GM19395 (cell line): ENCODE measurements around the gene MEGF11.

Experiments
- ATAC-seq: cut with Tn5 transposase; IDR thresholded peaks from one replicate; pipeline ENCODE4 v1.9.1; 2021; ENCODE audit warnings: mild to moderate bottlenecking, moderate library complexity; ENCODE audit not compliant: unreplicated experiment

Gene MEGF11

GRCh38 chr15:66041276-66041675 lies 212.3 kb downstream of the MEGF11 start:
- ATAC-seq = no peak

GRCh38 chr15:66040211-66040892 lies 213.2 kb downstream of the MEGF11 start:
- no peak for ATAC-seq

- no peak for ATAC-seq
Measured at GRCh38 chr15:66039117-66039871, 214.3 kb downstream of the MEGF11 start.

GRCh38 chr15:66038387-66039116 lies 215.0 kb downstream of the MEGF11 start:
- no peak for ATAC-seq

GRCh38 chr15:66036859-66037258 lies 216.7 kb downstream of the MEGF11 start:
- no peak for ATAC-seq

GRCh38 chr15:66035901-66036300 lies 217.6 kb downstream of the MEGF11 start:
- no peak for ATAC-seq

GRCh38 chr15:66033143-66033542 lies 220.4 kb downstream of the MEGF11 start:
- ATAC-seq = no peak

- no peak for ATAC-seq
Measured at GRCh38 chr15:66032006-66032405, 221.5 kb downstream of the MEGF11 start.

GRCh38 chr15:66030650-66031049 lies 222.9 kb downstream of the MEGF11 start:
- ATAC-seq = no peak

GRCh38 chr15:66029650-66030049 lies 223.9 kb downstream of the MEGF11 start:
- ATAC-seq = no peak

- no peak for ATAC-seq
Measured at GRCh38 chr15:66027268-66027805, 226.2 kb downstream of the MEGF11 start.

- ATAC-seq = no peak
Measured at GRCh38 chr15:66025972-66026371, 227.6 kb downstream of the MEGF11 start.

GRCh38 chr15:66025015-66025452 lies 228.5 kb downstream of the MEGF11 start:
- ATAC-seq = no peak

- no peak for ATAC-seq
Measured at GRCh38 chr15:66024116-66024515, 229.4 kb downstream of the MEGF11 start.

- no peak for ATAC-seq
Measured at GRCh38 chr15:66023311-66023972, 230.1 kb downstream of the MEGF11 start.

GRCh38 chr15:66022163-66022525 lies 231.4 kb downstream of the MEGF11 start:
- ATAC-seq = no peak

- no peak for ATAC-seq
Measured at GRCh38 chr15:66021496-66022162, 231.9 kb downstream of the MEGF11 start.

- ATAC-seq = no peak
Measured at GRCh38 chr15:66019826-66020398, 233.6 kb downstream of the MEGF11 start.

GRCh38 chr15:66019368-66019767 lies 234.2 kb downstream of the MEGF11 start:
- no peak for ATAC-seq

GRCh38 chr15:66018488-66018797 lies 235.1 kb downstream of the MEGF11 start:
- no peak for ATAC-seq
